Renal pelvis (tissue), 4 donors: ENCODE measurements around the gene TTC14. TPM values are rescaled to one million over a fixed set of nuclear protein-coding genes. Genes with fewer than 3 reads are reported as not detected.

Experiments
- DNase-seq: peaks from one replicate; pipeline ENCODE4 v3.0.0-alpha.2; 2013
- polyA plus RNA-seq, 3 donors: library from polyadenylated mRNA; unstranded; fragments of 120-200 nt; gene quantifications; one replicate each; pipeline ENCODE4 v1.2.1, GENCODE V29; 2013; ENCODE audit not compliant: insufficient read length in 3 of 3

Gene TTC14
- polyA plus RNA-seq, 3 donors, result 85.5 to 124 (median 120) TPM

GRCh38 chr3:180619723-180620122 is 17.8 kb downstream of the TTC14 start:
- no peak for DNase-seq

DNA sequence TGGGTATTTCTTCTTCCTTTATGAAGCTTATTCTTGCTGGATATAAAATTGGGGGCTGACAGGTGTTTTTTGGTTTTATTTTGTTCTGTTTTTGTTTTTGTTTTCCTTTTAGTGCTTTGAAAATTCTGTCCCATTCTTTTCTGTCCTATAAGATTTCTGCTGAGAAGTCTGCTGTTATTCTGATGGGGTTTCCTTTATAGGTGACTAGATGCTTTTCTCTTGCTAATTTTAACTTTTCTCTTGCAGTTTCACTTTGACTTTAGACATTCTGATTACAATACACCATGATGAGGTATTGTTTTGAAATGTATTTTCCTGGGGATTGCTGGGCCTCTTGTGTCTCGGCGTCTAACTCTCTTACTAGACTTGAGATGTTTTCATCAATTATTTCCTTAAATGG is 22.8 kb downstream of the TTC14 start:
- DNase-seq, result no peak

- no peak for DNase-seq
These were observed 24.9 kb downstream of the TTC14 start for GRCh38 chr3:180626844-180627243.

DNA sequence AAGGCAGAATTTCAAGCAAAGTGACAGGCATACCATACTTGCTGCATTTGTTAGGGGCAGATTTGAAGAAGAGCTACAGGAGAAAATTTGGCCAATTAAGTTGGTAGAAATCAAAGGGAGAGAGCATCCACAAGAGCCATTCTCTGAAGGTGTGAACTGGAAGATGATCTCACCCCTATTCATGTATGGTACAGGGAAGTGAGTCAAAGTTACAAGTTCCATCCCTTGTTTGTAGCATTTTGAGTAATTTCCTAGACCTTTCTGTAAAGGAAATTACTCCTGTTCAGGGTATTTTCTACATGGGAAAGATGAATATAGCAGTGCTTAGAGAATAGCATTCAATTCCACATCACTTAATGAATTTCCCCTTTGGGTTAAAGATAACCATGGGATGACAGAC is 28.4 kb downstream of the TTC14 start:
- no peak for DNase-seq

DNA sequence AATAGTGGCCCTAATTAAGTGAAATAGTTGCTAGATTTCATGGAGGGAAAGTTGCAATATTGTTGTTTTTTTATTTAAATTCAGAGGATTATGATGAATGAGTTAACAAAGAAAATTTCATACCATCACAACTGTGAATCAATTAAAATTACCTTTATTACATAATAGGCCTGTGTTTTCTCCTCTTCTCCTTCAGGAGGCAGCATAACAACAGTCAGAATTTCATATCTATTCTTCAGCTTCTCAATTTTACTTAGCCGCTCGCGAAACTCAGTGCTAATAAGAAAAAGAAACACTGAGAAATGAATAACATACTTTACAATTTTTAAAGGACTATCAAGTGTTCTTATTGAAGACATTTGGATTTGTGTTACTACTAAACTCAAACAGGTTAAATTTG is 29.4 kb downstream of the TTC14 start:
- no peak for DNase-seq

DNA sequence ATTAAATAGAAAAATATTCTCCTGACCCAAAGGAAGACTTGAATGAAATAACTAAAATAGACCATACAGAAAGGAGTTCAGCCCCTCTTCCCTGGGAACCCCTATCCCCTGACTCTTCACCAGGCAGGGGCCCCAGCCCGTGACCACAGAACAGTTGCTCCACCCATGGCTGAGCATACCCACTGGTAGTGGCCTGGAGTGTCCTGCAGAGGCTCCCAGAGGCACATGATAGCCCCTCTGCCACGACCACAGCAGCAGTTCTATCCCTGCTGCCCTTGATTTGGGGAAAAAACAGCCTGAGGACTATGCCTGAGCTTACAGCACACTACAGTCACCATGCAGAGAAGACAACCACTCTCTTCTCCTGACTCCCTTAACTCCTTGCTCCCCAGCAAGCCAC is 31.8 kb downstream of the TTC14 start:
- DNase-seq, result no peak

DNA sequence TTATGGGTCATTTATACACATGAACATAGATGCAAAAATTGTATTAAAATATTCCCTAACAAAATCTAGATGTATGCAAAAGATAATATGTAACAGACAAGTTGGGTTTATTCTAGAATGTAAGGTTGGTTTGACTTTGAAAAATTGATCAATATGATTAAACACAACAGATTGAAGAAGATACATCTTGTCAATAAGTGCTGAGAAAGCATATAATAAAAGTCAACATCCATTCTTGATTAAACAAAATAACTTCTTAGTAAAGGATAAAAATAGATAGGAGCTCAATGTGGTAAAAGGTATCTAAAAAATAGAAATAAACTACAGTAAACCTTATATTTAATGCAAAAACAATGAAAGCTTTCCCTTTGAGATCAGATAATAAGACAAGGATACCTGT is 39.0 kb downstream of the TTC14 start:
- DNase-seq, result no peak

DNA sequence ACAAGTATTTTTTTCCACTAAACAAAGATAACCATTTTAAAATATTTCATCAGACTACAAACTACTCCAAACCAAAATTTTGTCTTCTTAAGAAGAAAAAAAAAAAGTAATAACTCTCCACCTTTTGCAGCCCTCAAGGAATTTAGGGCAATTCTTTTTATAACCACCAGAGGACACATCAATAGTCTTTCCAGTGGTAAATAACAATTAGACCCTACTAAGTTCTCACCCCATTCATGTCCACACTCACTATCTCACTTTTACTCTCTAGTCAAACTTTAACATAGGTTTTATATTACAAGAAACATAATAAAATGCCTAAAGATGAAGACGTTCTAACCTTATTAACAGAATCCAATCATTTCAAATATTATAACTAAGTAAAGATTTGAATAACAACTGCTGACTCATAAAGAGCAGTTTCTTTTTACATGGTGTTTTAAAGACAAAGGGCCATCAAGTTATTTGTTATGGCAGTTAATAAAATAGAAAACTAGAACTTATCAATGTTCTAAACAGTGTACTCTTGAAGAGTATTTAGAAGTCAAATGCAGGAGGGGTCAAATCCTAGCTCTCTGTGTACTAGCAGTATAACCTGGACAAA is 44.3 kb downstream of the TTC14 start:
- DNase-seq, result no peak

GRCh38 chr3:180656406-180656805 is 54.4 kb downstream of the TTC14 start:
- DNase-seq, result no peak

DNA sequence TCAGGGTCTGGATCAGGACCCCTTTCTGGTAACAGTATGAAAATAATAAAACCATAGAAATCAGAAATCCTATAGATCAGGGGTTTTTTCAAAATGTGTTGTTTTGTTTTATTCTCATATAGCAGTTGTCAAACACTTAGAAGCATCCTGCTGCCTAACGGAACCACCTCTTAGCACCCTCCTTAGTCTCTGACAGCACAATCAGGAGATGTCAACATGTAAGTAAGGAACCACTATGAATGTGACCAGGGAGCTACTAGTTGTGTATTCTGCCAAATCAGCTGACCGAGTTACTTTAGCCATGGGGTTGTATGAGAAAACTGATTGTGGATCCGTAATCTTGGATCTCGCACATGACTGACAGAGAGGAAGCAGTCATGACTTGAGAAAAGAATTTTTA is 55.1 kb downstream of the TTC14 start:
- DNase-seq, result no peak

Other genes starting within 250 kb of the TTC14 start
- gene CCDC39, start 77.3 kb downstream of the TTC14 start, polyA plus RNA-seq, result 10 to 100 TPM in 1 of 3 donors, 1 to 10 TPM in 2; 4.9 to 12.3 (median 9.5) TPM